Neural cell (in vitro differentiated cells): ENCODE data around the gene VEZF1.

ENCODE experiments used
- EP300 ChIP-seq: fragments of 450-650 bp; conservative IDR thresholded peaks from 2 replicates; pipeline ENCODE4 v1.6.1; 2014; ENCODE audit warnings: antibody characterized with exemption, mild to moderate bottlenecking, moderate library complexity; ENCODE audit not compliant: poor library complexity, severe bottlenecking
- EZH2 ChIP-seq: fragments of 200-600, 300-800 bp; shearing (Covaris generic), sonication (generic); IDR thresholded peaks from 2 replicates; pipeline ENCODE4 v1.6.1; 2014; ENCODE audit warnings: antibody characterized with exemption, low read length, borderline replicate concordance, mild to moderate bottlenecking; ENCODE audit not compliant: insufficient read depth, poor library complexity, severe bottlenecking
- MXI1 ChIP-seq: fragments of 450-650 bp; conservative IDR thresholded peaks from 2 replicates; pipeline ENCODE4 v1.6.1; 2014; ENCODE audit warnings: antibody characterized with exemption, mild to moderate bottlenecking; ENCODE audit not compliant: poor library complexity, severe bottlenecking
- POLR2AphosphoS5 ChIP-seq: IDR thresholded peaks from 2 replicates; pipeline ENCODE4 v1.6.1; 2012
- RAD21 ChIP-seq: fragments of 450-650 bp; conservative IDR thresholded peaks from 2 replicates; pipeline ENCODE4 v1.6.1; 2014; ENCODE audit warnings: antibody characterized with exemption, mild to moderate bottlenecking, moderate library complexity
- SMC3 ChIP-seq: fragments of 450-650 bp; conservative IDR thresholded peaks from 2 replicates; pipeline ENCODE4 v1.6.1; 2014; ENCODE audit warnings: antibody characterized with exemption, mild to moderate bottlenecking, moderate library complexity; ENCODE audit not compliant: poor library complexity
- TAF1 ChIP-seq: IDR thresholded peaks from 2 replicates; pipeline ENCODE4 v1.6.1; 2012; ENCODE audit warnings: low read depth
- TF ChIP-seq, protein P1 (sequence below): fragments of 450-650 bp; IDR thresholded peaks from 2 replicates; pipeline ENCODE4 v1.5.1; 2014; ENCODE audit warnings: antibody characterized with exemption, mild to moderate bottlenecking, moderate library complexity; ENCODE audit not compliant: poor library complexity, severe bottlenecking
- TF ChIP-seq, protein P2 (sequence below): IDR thresholded peaks from 2 replicates; pipeline ENCODE4 v1.6.1; 2012; ENCODE audit warnings: borderline replicate concordance

DNA sequence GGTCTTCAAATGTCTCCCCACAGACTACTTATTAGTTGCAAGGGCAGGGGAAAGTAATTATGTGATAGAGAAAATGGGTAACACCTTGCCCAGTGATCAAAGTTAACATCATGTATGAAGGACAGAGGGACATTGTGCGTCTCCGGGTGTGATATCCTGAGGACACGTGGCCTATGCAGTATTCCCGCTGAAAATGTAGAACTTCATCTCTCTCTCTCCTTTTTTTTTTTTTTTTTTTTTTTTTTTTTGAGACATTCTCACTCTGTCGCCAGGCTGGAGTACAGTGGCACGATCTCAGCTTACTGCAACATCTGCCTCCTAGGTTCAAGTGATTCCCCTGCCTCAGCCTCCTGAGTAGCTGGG, 24.9 kb downstream of the VEZF1 start:
- no peak for TF ChIP-seq EP300
- TF ChIP-seq POLR2AphosphoS5, result no peak
- TF ChIP-seq, protein P1, sequence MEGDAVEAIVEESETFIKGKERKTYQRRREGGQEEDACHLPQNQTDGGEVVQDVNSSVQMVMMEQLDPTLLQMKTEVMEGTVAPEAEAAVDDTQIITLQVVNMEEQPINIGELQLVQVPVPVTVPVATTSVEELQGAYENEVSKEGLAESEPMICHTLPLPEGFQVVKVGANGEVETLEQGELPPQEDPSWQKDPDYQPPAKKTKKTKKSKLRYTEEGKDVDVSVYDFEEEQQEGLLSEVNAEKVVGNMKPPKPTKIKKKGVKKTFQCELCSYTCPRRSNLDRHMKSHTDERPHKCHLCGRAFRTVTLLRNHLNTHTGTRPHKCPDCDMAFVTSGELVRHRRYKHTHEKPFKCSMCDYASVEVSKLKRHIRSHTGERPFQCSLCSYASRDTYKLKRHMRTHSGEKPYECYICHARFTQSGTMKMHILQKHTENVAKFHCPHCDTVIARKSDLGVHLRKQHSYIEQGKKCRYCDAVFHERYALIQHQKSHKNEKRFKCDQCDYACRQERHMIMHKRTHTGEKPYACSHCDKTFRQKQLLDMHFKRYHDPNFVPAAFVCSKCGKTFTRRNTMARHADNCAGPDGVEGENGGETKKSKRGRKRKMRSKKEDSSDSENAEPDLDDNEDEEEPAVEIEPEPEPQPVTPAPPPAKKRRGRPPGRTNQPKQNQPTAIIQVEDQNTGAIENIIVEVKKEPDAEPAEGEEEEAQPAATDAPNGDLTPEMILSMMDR, result no peak
- no peak for TF ChIP-seq MXI1
- no peak for TF ChIP-seq RAD21
- TF ChIP-seq, protein P2, sequence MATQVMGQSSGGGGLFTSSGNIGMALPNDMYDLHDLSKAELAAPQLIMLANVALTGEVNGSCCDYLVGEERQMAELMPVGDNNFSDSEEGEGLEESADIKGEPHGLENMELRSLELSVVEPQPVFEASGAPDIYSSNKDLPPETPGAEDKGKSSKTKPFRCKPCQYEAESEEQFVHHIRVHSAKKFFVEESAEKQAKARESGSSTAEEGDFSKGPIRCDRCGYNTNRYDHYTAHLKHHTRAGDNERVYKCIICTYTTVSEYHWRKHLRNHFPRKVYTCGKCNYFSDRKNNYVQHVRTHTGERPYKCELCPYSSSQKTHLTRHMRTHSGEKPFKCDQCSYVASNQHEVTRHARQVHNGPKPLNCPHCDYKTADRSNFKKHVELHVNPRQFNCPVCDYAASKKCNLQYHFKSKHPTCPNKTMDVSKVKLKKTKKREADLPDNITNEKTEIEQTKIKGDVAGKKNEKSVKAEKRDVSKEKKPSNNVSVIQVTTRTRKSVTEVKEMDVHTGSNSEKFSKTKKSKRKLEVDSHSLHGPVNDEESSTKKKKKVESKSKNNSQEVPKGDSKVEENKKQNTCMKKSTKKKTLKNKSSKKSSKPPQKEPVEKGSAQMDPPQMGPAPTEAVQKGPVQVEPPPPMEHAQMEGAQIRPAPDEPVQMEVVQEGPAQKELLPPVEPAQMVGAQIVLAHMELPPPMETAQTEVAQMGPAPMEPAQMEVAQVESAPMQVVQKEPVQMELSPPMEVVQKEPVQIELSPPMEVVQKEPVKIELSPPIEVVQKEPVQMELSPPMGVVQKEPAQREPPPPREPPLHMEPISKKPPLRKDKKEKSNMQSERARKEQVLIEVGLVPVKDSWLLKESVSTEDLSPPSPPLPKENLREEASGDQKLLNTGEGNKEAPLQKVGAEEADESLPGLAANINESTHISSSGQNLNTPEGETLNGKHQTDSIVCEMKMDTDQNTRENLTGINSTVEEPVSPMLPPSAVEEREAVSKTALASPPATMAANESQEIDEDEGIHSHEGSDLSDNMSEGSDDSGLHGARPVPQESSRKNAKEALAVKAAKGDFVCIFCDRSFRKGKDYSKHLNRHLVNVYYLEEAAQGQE, result no peak
- TF ChIP-seq EZH2, result no peak
- TF ChIP-seq TAF1, result no peak
- TF ChIP-seq SMC3, result no peak
